Spleen (tissue), 11 donors: ENCODE data around the gene GRM8. TPM values are rescaled to one million over a fixed set of nuclear protein-coding genes. Genes with fewer than 3 reads are reported as not detected.

Experiments used
- DNase-seq: peaks from one replicate; pipeline ENCODE4 v3.0.0-alpha.2; 2020
- H3K27ac ChIP-seq, 8 donors: fragments of 200-600 bp; sonication (generic) in 7 of 8; 1 replicate in 4 of 8; 2 replicates in 4 of 8; pipeline versions ENCODE4 v1.5.0 to v1.8.0; 2016 to 2021; ENCODE audit warnings: inconsistent platforms in 4 of 8, mild to moderate bottlenecking in 4 of 8, moderate library complexity in 1 of 8
- H3K27me3 ChIP-seq, 7 donors: fragments of 200-600 bp; sonication (generic) in 6 of 7; replicated peaks in 1 of 7; 1 replicate in 4 of 7; 2 replicates in 3 of 7; pipeline versions ENCODE4 v1.5.0 to v1.8.0; 2016 to 2021; ENCODE audit warnings: inconsistent platforms in 3 of 7, mild to moderate bottlenecking in 1 of 7
- H3K36me3 ChIP-seq, 6 donors: fragments of 200-600 bp; sonication (generic) in 5 of 6; 1 replicate in 4 of 6; 2 replicates in 2 of 6; pipeline versions ENCODE4 v1.5.0 to v1.8.0; 2016 to 2021; ENCODE audit warnings: inconsistent platforms in 2 of 6
- H3K4me1 ChIP-seq, 6 donors: fragments of 200-600 bp; sonication (generic) in 5 of 6; 1 replicate in 3 of 6; 2 replicates in 3 of 6; pipeline versions ENCODE4 v1.5.0 to v1.8.0; 2016 to 2021; ENCODE audit warnings: inconsistent platforms in 3 of 6
- H3K4me3 ChIP-seq, 8 donors: fragments of 200-600 bp; sonication (generic) in 7 of 8; 1 replicate in 4 of 8; 2 replicates in 4 of 8; pipeline versions ENCODE4 v1.5.0 to v1.8.0; 2016 to 2021; ENCODE audit warnings: inconsistent platforms in 4 of 8, mild to moderate bottlenecking in 4 of 8, moderate library complexity in 2 of 8
- H3K9me3 ChIP-seq, 8 donors: fragments of 200-600 bp; sonication (generic) in 7 of 8; 1 replicate in 4 of 8; 2 replicates in 4 of 8; pipeline versions ENCODE4 v1.5.0 to v1.8.0; 2016 to 2021; ENCODE audit warnings: inconsistent platforms in 4 of 8
- POLR2A ChIP-seq, 3 donors: fragments of 450-650 bp; IDR thresholded peaks; one replicate each; pipeline ENCODE4 v1.5.1; 2017; ENCODE audit warnings: antibody characterized with exemption in 3 of 3, mild to moderate bottlenecking in 1 of 3
- POLR2AphosphoS5 ChIP-seq, 3 donors: sonication (generic); formaldehyde crosslinking; IDR thresholded peaks; one replicate each; pipeline ENCODE4 v1.5.1; 2017; ENCODE audit warnings: antibody characterized with exemption in 3 of 3
- WGBS, 5 donors: extraction: QIAGEN DNeasy Blood & Tissue Kit in 3 of 5; methylation state at CpG; one replicate each; pipeline versions ENCODE4 v1.1.5 to v1.1.7; 2013 to 2018; 5-methylcytosine and 5-hydroxymethylcytosine counted together
- intact Hi-C: fragments of 100-400 bp; cut with DNase I; formaldehyde crosslinking; loops from one replicate; pipeline ENCODE4 v1.15.0; 2023; ENCODE audit warnings: low total_unique reads
- polyA plus RNA-seq, 3 donors: library from polyadenylated mRNA; stranded (reverse); fragments of 200-250 nt; gene quantifications; one replicate each; pipeline ENCODE4 v1.2.1, GENCODE V29; 2013
- total RNA-seq, 7 donors: library from RNA; depleted of rRNA in 3 of 7; stranded (reverse); fragments of >200 nt in 3 of 7; fragmentation: NEBNext Ultra II Directional in 4 of 7; extraction: Animal tissue kit (Norgen Biotek cat#: 25700) in 4 of 7; gene quantifications; one replicate each; pipeline versions ENCODE4 v1.1.0 to v1.2.1, GENCODE V29; 2016 to 2021
- TF ChIP-seq, protein P1 (sequence below), 11 experiments: fragments of 200-600 bp in 7 of 11; fragments of 450-650 bp in 4 of 11; sonication (generic) in 4 of 11; IDR thresholded peaks in 8 of 11; conservative IDR thresholded peaks in 3 of 11; 1 replicate in 7 of 11; 2 replicates in 4 of 11; pipeline versions ENCODE4 v1.4.0 to v1.8.0; 2016 to 2021; ENCODE audit warnings: antibody characterized with exemption in 11 of 11, inconsistent platforms in 4 of 11, mild to moderate bottlenecking in 1 of 11
- donor health status: healthy with polysubstance abuse.
- donor health status: DM: no; HTN: no; CAD: no; lungs with moderate emphysema.
- donor health status: DM: no; HTN: no; CAD: no.
- donor health status: Bipolar disorder and iron deficiency.
- donor health status: healthy.
- donor health status: DM: no; HTN: no; CAD: no.
- donor health status: DM: yes; HTN: yes; CAD: no.

Gene GRM8
- total and polyA plus RNA-seq, 10 donors, result 0.30 to 0.60 TPM; not detected in 8

DNA sequence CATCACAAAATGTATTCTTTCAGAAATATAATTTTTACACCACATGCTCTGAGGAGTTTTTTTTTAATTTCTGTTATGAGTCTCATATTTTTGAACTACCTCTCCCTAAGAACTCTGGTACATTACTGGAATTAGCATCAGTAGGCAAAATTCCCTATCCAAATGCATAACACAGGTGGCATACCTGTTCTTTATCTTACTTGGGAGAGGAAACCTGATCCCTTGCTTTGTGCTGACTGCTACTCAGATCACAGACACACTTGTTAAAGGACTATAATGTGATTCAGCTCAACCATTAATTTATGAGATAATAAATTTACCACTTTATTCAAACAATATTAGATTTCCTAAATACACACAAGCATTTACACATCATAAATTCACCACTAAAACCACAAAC, 617.2 kb downstream of the GRM8 start:
- H3K27ac ChIP-seq, result no peak overlapping the region
- no peaks in the 10 kb centered on the region for H3K4me1 ChIP-seq
- no peak for DNase-seq
- no peaks in the 10 kb centered on the region for H3K36me3 ChIP-seq
- no peaks in the 10 kb centered on the region for H3K27me3 ChIP-seq
- TF ChIP-seq POLR2AphosphoS5 (IDR thresholded peaks at IDR 0.05) (no peak), POLR2A (IDR thresholded peaks at IDR 0.05) (no peak)
- TF ChIP-seq, protein P1, sequence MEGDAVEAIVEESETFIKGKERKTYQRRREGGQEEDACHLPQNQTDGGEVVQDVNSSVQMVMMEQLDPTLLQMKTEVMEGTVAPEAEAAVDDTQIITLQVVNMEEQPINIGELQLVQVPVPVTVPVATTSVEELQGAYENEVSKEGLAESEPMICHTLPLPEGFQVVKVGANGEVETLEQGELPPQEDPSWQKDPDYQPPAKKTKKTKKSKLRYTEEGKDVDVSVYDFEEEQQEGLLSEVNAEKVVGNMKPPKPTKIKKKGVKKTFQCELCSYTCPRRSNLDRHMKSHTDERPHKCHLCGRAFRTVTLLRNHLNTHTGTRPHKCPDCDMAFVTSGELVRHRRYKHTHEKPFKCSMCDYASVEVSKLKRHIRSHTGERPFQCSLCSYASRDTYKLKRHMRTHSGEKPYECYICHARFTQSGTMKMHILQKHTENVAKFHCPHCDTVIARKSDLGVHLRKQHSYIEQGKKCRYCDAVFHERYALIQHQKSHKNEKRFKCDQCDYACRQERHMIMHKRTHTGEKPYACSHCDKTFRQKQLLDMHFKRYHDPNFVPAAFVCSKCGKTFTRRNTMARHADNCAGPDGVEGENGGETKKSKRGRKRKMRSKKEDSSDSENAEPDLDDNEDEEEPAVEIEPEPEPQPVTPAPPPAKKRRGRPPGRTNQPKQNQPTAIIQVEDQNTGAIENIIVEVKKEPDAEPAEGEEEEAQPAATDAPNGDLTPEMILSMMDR (IDR thresholded peaks at IDR 0.05 in 8 of 11, conservative IDR thresholded peaks at IDR 0.05 in 3 of 11), result no peak
- intact Hi-C loops, result no loop called here
- no peak overlapping the region for H3K4me3 ChIP-seq
- peaks cover 0 to 9% (median 0%) of the 10 kb centered on the region in 8 donors for H3K9me3 ChIP-seq

DNA sequence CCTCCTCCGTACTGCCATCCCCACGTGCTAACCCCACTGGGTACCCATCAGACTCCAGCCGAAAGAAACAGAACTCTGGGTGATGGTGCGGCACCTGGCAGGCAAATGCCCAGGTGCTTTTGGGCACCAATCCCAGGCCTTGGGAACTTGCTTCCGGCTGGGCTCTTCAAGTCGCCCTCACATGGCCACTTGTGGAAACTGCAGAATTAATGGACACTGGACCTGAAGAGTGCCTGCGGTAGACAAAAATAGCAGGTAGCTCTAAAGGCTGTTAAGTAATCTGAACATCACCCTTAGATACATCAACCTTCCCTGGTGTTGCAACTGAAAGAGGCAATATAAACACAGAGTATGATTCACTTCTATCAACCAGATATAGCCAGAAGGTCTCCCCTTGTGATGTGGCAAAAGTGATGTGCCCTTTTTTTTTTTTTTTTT, 644.4 kb downstream of the GRM8 start:
- no peak overlapping the region for H3K4me3 ChIP-seq
- 56 to 62% (median 57%) methylated on average over 7 of the region's 7 CpGs for WGBS, 5 donors
- H3K27me3 ChIP-seq, result no peaks in the 10 kb centered on the region
- DNase-seq, result no peak
- no peak for TF ChIP-seq POLR2AphosphoS5 (IDR thresholded peaks at IDR 0.05)
- TF ChIP-seq, protein P1 (IDR thresholded peaks at IDR 0.05 in 8 of 11, conservative IDR thresholded peaks at IDR 0.05 in 3 of 11), result no peak
- no peak for TF ChIP-seq POLR2A (IDR thresholded peaks at IDR 0.05)
- H3K4me1 ChIP-seq, result no peaks in the 10 kb centered on the region
- H3K9me3 ChIP-seq, result peaks cover 0 to 3% (median under 1%) of the 10 kb centered on the region in 8 donors
- H3K27ac ChIP-seq, result no peak overlapping the region
- no peaks in the 10 kb centered on the region for H3K36me3 ChIP-seq
- intact Hi-C loops, result no loop called here

DNA sequence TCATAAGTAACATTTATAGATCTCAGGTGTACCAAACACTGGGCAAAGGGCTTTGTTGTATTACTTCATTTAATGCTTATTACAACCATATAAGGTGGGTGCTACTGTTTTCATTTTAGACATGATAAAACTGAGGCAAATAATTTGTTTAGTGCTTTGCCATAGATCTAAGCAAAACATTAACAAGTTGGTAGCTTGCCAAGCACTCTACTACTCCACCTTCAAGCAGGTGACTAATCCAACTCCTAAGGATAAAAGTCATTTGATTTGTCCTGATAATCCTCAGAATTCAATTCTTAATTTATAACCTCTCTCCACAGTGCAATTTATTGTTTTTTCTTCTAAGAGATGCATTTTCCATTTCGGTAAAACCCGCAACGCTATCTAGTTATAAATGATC, 646.4 kb downstream of the GRM8 start:
- intact Hi-C loops, result no loop called here
- WGBS, 5 donors, result 93 to 97% (median 95%) methylated on average over 3 of the region's 3 CpGs
- no peak for TF ChIP-seq POLR2A (IDR thresholded peaks at IDR 0.05)
- no peak for TF ChIP-seq POLR2AphosphoS5 (IDR thresholded peaks at IDR 0.05)
- TF ChIP-seq, protein P1 (IDR thresholded peaks at IDR 0.05 in 8 of 11, conservative IDR thresholded peaks at IDR 0.05 in 3 of 11), result no peak

DNA sequence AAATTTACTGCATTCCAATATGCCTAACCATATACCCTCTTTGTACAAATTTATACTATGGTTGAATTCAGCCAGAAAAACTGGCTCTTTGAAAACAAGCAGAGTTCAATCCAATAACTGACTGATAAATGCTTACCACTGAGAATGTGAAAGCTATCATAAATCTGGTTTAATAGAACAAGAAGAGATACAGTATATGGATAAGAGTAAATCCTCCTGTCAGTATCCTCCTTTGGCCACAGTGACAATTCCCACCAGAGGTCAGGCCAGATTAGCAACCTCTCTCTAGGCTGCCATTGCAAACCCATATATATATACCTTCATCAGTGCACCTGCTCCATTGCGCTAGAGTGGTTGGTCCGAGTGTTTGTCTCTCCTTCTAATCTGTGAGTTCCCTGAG, 647.2 kb downstream of the GRM8 start:
- H3K4me3 ChIP-seq, result no peak overlapping the region
- WGBS, 5 donors, result 87 to 95% (median 90%) methylated on average over 2 of the region's 2 CpGs
- H3K36me3 ChIP-seq, result no peaks in the 10 kb centered on the region
- H3K27ac ChIP-seq, result no peak overlapping the region
- no peak for DNase-seq
- intact Hi-C loops, result no loop called here
- no peaks in the 10 kb centered on the region for H3K27me3 ChIP-seq
- TF ChIP-seq, protein P1 (IDR thresholded peaks at IDR 0.05 in 8 of 11, conservative IDR thresholded peaks at IDR 0.05 in 3 of 11), result no peak
- TF ChIP-seq POLR2AphosphoS5 (IDR thresholded peaks at IDR 0.05) (no peak), POLR2A (IDR thresholded peaks at IDR 0.05) (no peak)
- H3K9me3 ChIP-seq, result no peaks in the 10 kb centered on the region
- H3K4me1 ChIP-seq, result no peaks in the 10 kb centered on the region

More for the DNA sequence above, 646.4 kb downstream of the GRM8 start:
- no peaks in the 10 kb centered on the region for H3K9me3 ChIP-seq
- H3K4me1 ChIP-seq, result no peaks in the 10 kb centered on the region
- H3K27ac ChIP-seq, result no peak overlapping the region
- no peaks in the 10 kb centered on the region for H3K36me3 ChIP-seq
- no peak for DNase-seq
- H3K4me3 ChIP-seq, result no peak overlapping the region
- H3K27me3 ChIP-seq, result no peaks in the 10 kb centered on the region
